ENCODE measurements around the gene MYLK4. TPM values are rescaled to one million over a fixed set of nuclear protein-coding genes. Genes with fewer than 3 reads are reported as not detected.

Gene MYLK4
- total RNA-seq, 1 donor from 2014 or later = 1.2 TPM

DNA sequence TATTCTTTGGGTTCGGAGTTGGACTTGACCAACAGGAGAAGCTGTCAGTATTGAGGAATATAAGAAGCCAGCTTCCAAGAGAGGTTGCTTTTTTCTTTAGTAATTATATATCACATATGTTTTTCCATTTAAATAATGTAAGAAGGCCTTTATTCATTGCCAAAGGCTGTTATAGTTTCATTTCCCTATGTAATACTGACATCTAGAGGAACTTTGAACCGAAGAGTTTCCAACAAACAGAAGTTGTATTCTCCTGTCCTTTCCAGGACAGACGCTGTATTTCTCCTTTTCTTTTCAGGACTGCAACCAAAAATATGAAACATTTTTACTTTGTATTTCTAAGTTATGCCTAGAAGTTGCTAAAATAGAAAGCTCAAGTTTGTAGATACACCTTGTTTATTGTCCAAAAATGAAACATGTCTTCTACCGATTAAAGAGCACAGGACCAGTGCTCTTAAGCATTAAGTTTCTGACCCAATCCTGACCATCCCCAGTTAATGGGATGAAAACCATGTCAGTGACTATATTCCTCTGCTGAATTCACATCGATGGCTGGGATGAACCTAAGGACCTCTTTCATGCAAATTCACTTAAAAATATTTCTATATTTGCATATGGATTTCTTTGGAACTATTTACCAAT lies 55.1 kb downstream of the MYLK4 start:
- Histone ChIP-seq H3K4me3 (no peak overlapping the region), H3K27me3 (ENCODE audit: low read depth) (no peaks in the 10 kb centered on the region), H3K36me3 (no peaks in the 10 kb centered on the region), H3K27ac (replicated peaks) (no peak overlapping the region), H3K4me1 (no peaks in the 10 kb centered on the region), H3K9me3 (replicated peaks) (no peaks in the 10 kb centered on the region)
- peak; percentile 57 for TF ChIP-seq CTCF (IDR thresholded peaks at IDR 0.05; ENCODE audit: borderline replicate concordance)
- intact Hi-C loops (cut with micrococcal nuclease) = loop anchor here (5.0 kb wide), 1 partner anchor 1098 kb away; no protein-coding TSS in a partner anchor
- no peak for DNase-seq

DNA sequence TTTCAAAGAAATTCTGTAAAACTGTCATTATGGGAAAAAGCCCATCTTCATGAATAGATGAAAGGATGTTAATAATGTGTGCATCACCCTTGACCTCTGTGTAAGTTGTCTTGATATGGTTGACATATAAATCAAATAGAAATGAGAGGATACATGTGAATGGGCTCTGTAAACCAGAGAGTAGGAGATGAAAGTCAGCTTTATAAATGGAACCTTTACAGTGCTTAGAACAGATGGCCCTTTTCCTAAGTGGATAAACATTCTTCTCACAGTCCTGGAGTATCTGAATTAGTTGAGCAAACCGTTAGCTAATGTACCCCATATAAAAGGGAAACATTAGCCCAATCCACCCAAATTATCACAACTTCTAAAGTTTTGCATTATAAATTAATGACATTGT lies 57.5 kb downstream of the MYLK4 start:
- Histone ChIP-seq H3K4me1 (no peaks in the 10 kb centered on the region), H3K36me3 (no peaks in the 10 kb centered on the region), H3K27ac (replicated peaks) (no peak overlapping the region), H3K9me3 (replicated peaks) (no peaks in the 10 kb centered on the region), H3K4me3 (no peak overlapping the region), H3K27me3 (ENCODE audit: low read depth) (no peaks in the 10 kb centered on the region)
- no peak for TF ChIP-seq CTCF (IDR thresholded peaks at IDR 0.05; ENCODE audit: borderline replicate concordance)
- no peak for DNase-seq
- intact Hi-C loops (cut with micrococcal nuclease) = no loop called here

- no peaks in the 10 kb centered on the region for H3K9me3 ChIP-seq (replicated peaks)
- H3K4me3 ChIP-seq = no peak overlapping the region
- no peak overlapping the region for H3K27ac ChIP-seq (replicated peaks)
- no peaks in the 10 kb centered on the region for H3K27me3 ChIP-seq (ENCODE audit: low read depth)
- TF ChIP-seq CTCF (IDR thresholded peaks at IDR 0.05; ENCODE audit: borderline replicate concordance) = no peak
- H3K36me3 ChIP-seq = peaks cover 7% of the 10 kb centered on the region
- DNase-seq = no peak
- intact Hi-C loops (cut with micrococcal nuclease) = no loop called here
- no peaks in the 10 kb centered on the region for H3K4me1 ChIP-seq
Observed at GRCh38 chr6:2688401-2689064, 62.2 kb downstream of the MYLK4 start.

DNA sequence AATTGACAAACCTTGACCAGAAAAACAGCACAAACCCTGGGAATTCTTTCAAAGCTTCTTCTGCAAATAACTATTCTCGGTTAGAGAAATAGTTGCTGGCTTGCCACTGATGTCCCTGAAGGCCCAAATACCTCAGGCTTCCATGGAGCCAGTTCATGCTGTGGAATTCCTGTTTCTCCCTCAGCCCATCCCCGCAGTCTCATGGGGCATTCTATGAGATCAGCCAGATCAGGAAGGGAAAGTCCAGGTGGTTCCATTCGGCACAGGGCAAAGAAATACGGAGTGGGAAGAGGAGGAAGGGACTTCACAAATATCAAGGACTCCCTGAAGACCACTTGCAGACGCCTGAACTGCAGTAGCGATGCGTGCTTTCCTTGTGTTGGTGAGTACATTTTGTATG lies 63.3 kb downstream of the MYLK4 start:
- Histone ChIP-seq H3K4me1 (no peaks in the 10 kb centered on the region), H3K36me3 (peaks cover 8% of the 10 kb centered on the region), H3K27me3 (ENCODE audit: low read depth) (no peaks in the 10 kb centered on the region), H3K27ac (replicated peaks) (no peak overlapping the region), H3K9me3 (replicated peaks) (no peaks in the 10 kb centered on the region), H3K4me3 (no peak overlapping the region)
- intact Hi-C loops (cut with micrococcal nuclease) = no loop called here
- no peak for DNase-seq
- no peak for TF ChIP-seq CTCF (IDR thresholded peaks at IDR 0.05; ENCODE audit: borderline replicate concordance)

DNA sequence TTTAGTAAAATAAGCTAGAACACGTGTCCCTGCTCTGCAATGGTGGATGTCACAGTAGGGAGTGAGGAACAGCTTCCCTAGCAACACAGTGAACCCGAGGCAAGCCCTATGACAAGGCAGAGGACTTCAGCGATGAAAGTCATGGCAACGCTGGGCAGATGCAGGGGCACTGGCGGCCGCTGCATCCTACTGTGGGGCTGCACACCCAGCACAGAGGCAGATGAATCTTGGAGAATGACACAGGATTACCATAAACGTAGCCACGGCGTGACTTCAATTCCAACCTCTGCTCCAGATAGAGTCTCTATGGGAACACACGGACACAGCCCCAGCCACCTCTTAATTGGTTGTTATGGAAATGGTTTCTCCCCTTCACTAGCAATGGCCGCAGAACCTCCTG lies 64.2 kb downstream of the MYLK4 start:
- Histone ChIP-seq H3K27ac (replicated peaks) (no peak overlapping the region), H3K4me1 (no peaks in the 10 kb centered on the region), H3K4me3 (no peak overlapping the region), H3K27me3 (ENCODE audit: low read depth) (no peaks in the 10 kb centered on the region), H3K9me3 (replicated peaks) (no peaks in the 10 kb centered on the region), H3K36me3 (peaks cover 8% of the 10 kb centered on the region)
- intact Hi-C loops (cut with micrococcal nuclease) = no loop called here
- no peak for TF ChIP-seq CTCF (IDR thresholded peaks at IDR 0.05; ENCODE audit: borderline replicate concordance)
- DNase-seq = no peak
